GM18502 (cell line): ENCODE results near the gene CBS.
"Not testable (repeated sequence)": the region's sequence is repeated elsewhere in the genome, so short reads cannot be mapped to it uniquely, and the experiment has no call there.

Source experiments
- ATAC-seq: cut with Tn5 transposase; IDR thresholded peaks from one replicate; pipeline ENCODE4 v1.9.1; 2021; ENCODE audit warnings: mild to moderate bottlenecking; ENCODE audit not compliant: unreplicated experiment, poor library complexity

CBS gene

GRCh38 chr21:43069682-43070081 lies 6.0 kb downstream of the CBS start:
- ATAC-seq, result not testable (repeated sequence)

DNA sequence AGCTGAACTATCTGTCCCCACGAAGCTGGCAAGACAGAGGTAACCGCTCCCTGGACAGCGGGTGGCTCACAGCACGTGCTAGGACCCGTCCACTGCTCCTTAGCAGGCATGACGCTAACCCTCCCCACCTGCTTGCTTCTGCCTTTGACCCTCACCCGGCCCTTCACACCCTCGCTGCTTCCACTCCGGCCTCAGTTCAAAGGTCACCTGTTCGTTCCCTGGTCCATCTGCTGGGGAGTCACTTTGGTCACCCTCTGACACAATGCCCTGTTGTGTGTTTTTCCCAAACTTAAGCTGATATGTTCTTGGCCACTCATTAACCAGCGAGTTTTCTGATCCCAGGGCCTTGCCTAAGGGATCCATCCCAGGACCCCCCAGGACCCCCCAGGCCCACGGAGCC lies 7.6 kb downstream of the CBS start:
- ATAC-seq, result not testable (repeated sequence)

DNA sequence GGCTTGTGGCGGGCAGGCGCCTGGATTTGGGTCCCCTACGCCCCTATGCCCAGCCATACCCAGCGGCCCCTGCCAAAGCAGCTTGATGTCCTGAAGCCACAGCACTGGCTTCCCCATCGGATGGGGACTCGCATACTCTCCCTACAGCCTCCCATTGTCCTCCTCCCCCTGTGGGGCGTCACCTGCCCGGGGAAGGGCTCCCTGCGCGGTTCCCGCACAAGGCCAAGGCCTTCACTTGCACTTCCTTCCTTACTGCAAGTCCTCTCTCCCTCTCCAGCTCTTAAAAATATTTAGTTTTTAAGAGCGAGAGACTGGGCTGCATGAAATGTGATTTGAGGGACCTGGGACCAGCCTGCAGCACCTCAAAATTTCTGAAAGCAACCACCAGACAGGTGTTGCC lies 8.9 kb downstream of the CBS start:
- ATAC-seq, result not testable (repeated sequence)

- ATAC-seq, result not testable (repeated sequence)
Measured at GRCh38 chr21:43065991-43066390, 9.6 kb downstream of the CBS start.

DNA sequence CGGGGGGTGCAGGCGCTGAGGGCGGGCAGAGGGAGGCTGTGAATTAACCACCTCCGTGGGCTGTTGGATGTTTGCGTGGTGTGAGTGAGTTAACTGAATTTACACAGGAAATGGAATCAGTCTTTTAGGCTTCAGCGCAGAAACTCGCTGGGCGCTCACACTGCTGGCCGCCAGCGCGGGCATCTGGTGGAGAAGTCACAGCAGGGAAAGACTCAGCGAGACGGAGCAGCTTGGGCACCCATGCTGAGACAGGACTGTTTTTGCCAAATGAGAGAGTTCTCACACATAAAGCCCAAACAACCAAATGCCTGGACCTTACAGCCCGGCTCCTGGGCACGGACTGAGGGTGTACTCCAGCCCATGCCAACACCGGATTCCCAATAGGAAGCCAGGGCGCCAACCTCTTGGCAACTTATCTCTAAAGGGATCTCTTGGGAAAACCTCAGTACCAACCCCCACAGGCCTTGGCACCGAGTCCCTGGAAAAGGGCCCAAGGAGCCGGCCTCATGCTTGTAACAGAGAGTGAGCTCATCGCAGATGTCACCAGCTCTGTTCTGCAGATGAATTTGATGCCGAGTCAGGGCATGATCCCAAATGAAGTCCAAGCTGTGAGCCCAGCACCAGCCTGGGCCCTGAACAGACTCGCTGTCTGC lies 11.2 kb downstream of the CBS start:
- ATAC-seq, result not testable (repeated sequence)

DNA sequence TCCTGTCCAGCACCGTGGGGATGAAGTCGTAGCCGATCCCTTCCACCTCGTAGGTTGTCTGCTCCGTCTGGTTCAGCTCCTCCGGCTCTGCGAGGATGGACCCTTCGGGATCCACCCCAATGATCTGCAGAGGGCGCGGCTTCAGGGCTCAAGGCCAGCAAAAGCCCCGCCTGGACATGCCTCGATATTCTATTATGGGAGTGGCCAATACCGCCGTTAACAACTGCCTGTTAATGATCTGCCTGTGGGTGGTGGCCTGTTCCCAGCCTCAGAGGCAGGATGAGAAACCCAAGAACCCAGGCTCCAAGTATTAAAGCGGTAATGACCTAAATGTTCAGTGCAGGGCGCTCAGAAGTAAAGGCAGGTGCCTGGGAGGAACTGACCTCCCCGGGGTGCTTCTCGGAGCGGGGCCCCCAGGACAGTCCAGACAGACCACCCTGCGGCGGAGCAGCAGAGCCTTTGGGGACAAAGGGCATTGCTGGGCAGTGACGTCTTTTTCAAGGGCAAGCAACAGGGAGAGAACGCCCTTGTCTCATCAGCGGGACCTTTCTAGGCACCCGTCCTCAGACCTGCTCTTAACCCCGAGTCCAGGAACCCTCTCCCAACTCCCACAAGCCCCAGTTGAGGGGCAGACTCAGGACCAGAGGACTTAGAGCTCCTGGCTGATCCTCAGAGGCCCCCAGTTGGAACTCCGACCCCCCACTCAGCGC lies 12.5 kb downstream of the CBS start:
- ATAC-seq, result not testable (repeated sequence)

- ATAC-seq, result not testable (repeated sequence)
Measured at GRCh38 chr21:43053112-43053511, 22.5 kb downstream of the CBS start.

GRCh38 chr21:43045876-43046821 lies 29.5 kb downstream of the CBS start:
- ATAC-seq, result not testable (repeated sequence)

DNA sequence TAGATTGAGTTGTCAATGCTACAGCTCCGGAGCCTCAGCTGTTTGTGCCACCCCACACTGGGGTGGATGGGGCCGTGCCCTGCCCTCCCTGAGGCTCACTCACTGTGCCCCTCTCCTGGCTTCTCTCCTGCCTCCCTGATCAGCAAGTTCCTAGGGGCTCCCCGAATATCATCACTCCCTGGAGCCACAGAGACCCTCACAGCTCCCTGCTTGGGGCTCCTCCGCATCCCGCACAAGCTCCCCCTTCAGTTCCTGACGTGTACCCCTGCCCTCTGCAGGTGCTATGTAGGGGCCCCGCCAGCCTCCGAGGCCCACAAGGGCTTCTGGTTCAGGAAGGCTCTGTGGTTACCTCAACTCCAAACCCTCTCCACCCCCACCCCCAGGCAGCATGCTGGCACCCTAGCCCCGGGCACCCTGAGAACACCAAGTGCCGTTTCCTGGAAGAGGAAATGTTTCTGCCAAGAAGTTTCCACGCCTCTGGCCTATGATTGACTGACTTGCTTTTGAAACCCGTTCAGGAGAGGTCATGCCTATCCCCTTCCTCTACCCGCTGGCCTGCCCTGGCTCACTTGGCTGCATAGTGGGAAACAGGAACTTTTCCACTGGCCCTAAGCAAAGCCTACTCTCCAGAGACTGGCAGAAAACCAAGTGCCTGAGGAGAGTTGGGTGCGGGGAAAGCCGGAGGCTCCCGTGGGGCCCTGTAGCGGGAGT lies 30.3 kb downstream of the CBS start:
- not testable (repeated sequence) for ATAC-seq

- ATAC-seq, result not testable (repeated sequence)
Measured at GRCh38 chr21:43044547-43044946, 31.1 kb downstream of the CBS start.

DNA sequence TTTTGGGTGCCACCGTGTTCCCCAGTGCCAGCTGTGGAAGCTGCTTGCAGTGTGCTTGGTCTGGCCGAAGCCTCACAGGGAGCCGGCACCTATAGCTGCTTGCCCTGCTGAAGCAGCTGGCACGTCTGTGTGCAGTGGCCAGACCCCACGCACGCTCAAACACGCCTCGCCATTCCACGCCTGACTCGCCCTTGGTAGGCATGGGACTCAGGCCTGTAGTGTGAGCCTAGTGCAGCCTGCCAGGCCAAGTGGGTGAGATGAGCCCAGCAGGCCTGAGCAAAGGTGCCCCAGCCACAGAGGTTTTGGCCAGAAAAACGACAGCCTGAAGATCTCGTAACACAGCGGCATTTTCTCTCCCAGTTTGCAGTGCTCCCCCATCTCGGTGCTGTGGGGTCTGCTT lies 32.3 kb downstream of the CBS start:
- not testable (repeated sequence) for ATAC-seq

DNA sequence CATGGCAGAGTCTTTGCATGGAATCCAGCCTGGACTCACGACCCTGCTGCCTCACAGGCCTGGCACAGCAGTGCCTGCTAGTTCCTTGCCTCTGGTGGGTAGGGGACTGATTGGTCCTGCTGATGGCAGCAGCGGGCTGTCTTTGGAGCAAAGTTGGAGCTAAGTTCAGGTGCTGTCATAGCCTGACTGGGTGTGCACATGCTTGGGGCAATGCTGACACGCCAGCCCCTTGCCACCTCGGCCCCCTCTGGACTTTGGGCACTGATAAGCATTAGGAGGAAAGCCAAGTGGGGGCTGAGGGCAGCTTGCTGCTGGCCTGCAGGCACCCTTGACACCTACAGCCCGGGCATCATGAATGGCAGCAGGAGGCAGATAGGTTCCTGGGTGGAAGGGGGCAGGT lies 33.5 kb downstream of the CBS start:
- ATAC-seq, result not testable (repeated sequence)

GRCh38 chr21:43038659-43039044 lies 37.0 kb downstream of the CBS start:
- not testable (repeated sequence) for ATAC-seq

- ATAC-seq, result not testable (repeated sequence)
Measured at GRCh38 chr21:43037918-43038658, 37.5 kb downstream of the CBS start.

DNA sequence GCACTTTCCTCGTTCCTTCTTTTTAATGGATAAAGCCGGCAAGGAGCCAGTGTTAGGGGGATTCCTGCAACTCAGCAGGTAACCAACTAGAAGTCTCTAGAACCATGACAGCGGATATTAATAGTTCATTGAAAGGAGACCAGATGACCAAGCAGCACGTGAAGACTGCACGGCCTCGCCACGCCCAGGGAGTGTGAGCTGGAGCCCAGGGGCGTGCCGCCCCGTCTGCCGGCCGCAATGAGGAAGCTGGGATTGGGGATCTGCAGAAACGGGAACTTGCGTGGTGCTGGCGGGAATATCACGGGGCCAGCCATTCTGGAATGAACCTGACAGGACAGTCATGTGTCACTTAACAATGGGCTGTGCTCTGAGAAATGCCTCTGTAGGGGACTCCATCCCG lies 38.7 kb downstream of the CBS start:
- not testable (repeated sequence) for ATAC-seq

- no peak for ATAC-seq
Measured at GRCh38 chr21:43034826-43035225, 40.8 kb downstream of the CBS start.

DNA sequence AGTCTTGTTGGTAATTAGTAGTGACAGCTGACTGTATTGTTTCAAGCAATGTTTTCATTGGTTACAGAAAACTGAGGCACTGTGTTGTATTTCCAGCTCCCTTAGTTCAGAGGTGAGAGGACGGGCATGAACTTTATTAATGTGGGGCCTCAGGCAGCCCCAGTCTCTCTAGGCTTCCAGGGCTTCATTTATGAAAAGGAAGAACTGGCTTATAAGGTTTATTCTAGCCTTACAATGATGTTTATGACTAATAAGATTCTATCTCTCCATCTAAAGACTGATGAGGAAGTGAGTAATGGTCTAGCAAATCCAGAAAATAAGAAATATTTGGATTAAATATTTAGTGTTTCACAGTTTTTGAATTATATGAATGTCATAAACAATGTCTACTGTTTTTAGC lies 41.5 kb downstream of the CBS start:
- ATAC-seq, result no peak

DNA sequence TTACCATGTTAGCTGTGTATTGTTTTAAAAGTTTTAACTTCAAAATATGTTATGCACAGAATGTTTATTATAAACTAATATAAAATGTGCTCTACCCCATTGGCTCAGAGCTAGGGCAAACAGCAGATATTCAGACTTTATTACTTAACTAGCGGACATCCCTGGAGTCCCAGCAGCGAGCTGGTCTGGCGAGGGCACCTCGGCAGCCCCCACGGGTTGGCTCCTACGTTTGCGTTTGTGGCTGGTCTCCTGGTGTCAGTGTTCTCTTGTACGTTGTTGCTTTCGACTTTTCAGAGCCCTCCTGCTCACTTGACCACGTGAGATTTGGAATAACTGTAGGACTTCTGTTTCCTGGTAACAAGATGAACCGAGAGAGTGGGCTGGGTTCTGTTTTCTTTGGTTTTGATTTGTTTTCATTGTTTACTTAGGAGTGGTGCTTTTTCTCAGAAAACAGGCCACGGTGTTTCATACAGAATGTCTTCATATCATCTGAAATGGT lies 44.5 kb downstream of the CBS start:
- ATAC-seq, result no peak

DNA sequence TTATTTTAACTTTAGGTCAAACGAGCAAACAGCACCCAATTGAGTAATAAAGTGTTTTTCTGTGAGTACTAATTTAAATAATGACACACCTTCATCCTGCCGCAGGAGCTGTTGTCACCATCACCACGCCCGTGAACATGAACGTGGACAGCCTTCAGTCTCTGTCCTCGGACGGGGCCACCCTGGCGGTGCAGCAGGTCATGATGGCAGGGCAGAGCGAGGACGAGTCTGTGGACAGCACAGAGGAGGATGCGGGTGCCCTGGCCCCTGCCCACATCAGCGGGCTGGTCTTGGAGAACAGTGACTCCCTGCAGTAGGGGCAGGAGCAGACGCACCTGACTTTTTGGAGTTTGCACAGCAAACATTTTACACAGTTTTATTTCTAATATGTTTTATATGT lies 45.9 kb downstream of the CBS start:
- ATAC-seq, result no peak
